Measurements from ENCODE around the gene CSF1R.

DNA sequence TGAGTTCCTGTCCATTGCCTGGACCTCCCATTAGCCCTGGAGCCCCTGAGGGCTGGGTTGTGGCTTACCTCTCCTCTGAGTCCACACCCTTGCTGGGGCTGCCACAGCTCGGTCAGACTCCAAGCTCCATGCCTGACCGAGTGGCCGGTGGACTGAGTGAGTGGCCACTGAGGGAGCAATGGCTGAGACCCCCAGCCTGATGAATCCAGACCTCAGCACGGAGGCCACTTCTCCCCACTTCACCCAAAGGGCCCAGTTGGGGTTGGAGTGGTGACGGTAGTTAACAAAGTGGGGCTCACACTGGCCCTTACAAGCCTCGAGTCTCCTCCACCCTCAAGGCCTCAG lies 40.5 kb upstream of the CSF1R start:
- TF ChIP-seq, protein P1, sequence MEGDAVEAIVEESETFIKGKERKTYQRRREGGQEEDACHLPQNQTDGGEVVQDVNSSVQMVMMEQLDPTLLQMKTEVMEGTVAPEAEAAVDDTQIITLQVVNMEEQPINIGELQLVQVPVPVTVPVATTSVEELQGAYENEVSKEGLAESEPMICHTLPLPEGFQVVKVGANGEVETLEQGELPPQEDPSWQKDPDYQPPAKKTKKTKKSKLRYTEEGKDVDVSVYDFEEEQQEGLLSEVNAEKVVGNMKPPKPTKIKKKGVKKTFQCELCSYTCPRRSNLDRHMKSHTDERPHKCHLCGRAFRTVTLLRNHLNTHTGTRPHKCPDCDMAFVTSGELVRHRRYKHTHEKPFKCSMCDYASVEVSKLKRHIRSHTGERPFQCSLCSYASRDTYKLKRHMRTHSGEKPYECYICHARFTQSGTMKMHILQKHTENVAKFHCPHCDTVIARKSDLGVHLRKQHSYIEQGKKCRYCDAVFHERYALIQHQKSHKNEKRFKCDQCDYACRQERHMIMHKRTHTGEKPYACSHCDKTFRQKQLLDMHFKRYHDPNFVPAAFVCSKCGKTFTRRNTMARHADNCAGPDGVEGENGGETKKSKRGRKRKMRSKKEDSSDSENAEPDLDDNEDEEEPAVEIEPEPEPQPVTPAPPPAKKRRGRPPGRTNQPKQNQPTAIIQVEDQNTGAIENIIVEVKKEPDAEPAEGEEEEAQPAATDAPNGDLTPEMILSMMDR (conservative IDR thresholded peaks at IDR 0.05 in 1 of 2, IDR thresholded peaks at IDR 0.05 in 1 of 2; ENCODE audit: extremely low read depth in 1 of 2, insufficient read depth in 1 of 2, low read depth in 1 of 2, low read length in 2 of 2), result no peak
- no peak for TF ChIP-seq EZH2 (IDR thresholded peaks at IDR 0.05; ENCODE audit: borderline replicate concordance, low read length)
